Left ventricle myocardium inferior (tissue), 1 donor: ENCODE measurements around the gene TGFBRAP1. TPM values are rescaled to one million over a fixed set of nuclear protein-coding genes. Genes with fewer than 3 reads are reported as not detected.
A peak's percentile ranks its signal among the peaks of the same experiment; 100 is the strongest.

Experiments
- DNase-seq: peaks from one replicate; pipeline ENCODE4 v3.0.0-alpha.2; 2020
- H3K27ac ChIP-seq: fragments of 200-600 bp; replicated peaks from 2 replicates; pipeline ENCODE4 v1.8.0; 2021
- H3K27me3 ChIP-seq: fragments of 200-600 bp; 2 replicates; pipeline ENCODE4 v1.8.0; 2021; ENCODE audit warnings: low read depth
- H3K36me3 ChIP-seq: fragments of 200-600 bp; 2 replicates; pipeline ENCODE4 v1.8.0; 2021
- H3K4me1 ChIP-seq: fragments of 200-600 bp; 2 replicates; pipeline ENCODE4 v1.8.0; 2021
- H3K4me3 ChIP-seq: fragments of 200-600 bp; 2 replicates; pipeline ENCODE4 v1.8.0; 2021; ENCODE audit warnings: mild to moderate bottlenecking, moderate library complexity
- H3K9me3 ChIP-seq: fragments of 200-600 bp; replicated peaks from 2 replicates; pipeline ENCODE4 v1.8.0; 2021
- CTCF ChIP-seq: fragments of 200-600 bp; IDR thresholded peaks from 2 replicates; pipeline ENCODE4 v1.8.0; 2021; ENCODE audit warnings: antibody characterized with exemption, mild to moderate bottlenecking, borderline replicate concordance
- intact Hi-C: fragments of 100-400 bp; cut with micrococcal nuclease; formaldehyde crosslinking; loops from one replicate; pipeline ENCODE4 v1.11.0; 2022
- total RNA-seq: library from RNA; stranded (reverse); fragmentation: NEBNext Ultra II Directional; extraction: Animal tissue kit (Norgen Biotek cat#: 25700); gene quantifications from one replicate; pipeline ENCODE4 v1.2.1, GENCODE V29; 2021
- donor health status: DM: no; HTN: yes; CAD: no; lungs with severe emphysema.

TGFBRAP1 gene
- total RNA-seq, 1 donor from 2014 or later, result 9.7 TPM

DNA sequence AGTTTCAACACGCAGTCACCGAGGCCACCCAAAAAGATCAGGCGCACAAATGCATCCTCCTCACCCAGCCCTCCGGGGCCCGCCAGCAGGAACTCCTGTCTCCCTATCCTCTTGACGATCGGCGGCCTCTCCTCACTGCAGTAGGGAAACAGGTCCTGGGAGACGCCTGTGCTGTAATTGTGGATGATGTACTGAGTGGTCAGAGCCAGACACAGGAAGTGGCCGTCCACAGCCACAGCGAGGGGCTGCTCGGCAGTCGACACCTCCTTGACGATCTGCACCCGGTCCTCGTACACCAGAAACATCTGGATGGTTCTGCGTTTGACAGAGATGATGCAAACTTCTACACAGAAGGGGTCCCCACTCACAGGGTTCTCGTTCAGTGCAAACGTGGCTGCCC lies 22.0 kb downstream of the TGFBRAP1 start:
- no peak for DNase-seq
- TF ChIP-seq CTCF, result no peak

GRCh38 chr2:105307146-105307545 lies 22.4 kb downstream of the TGFBRAP1 start:
- Histone ChIP-seq H3K27ac (no peak overlapping the region), H3K4me3 (no peak overlapping the region), H3K27me3 (no peaks in the 10 kb centered on the region), H3K36me3 (peaks cover 14% of the 10 kb centered on the region), H3K9me3 (no peaks in the 10 kb centered on the region), H3K4me1 (peaks cover 12% of the 10 kb centered on the region)
- DNase-seq, result no peak
- TF ChIP-seq CTCF, result no peak
- intact Hi-C loops, result no loop called here

More for the DNA sequence above, 22.0 kb downstream of the TGFBRAP1 start:
- no peak overlapping the region for H3K27ac ChIP-seq
- no peak overlapping the region for H3K4me3 ChIP-seq
- peaks cover 12% of the 10 kb centered on the region for H3K4me1 ChIP-seq
- no peaks in the 10 kb centered on the region for H3K9me3 ChIP-seq
- H3K27me3 ChIP-seq, result no peaks in the 10 kb centered on the region
- H3K36me3 ChIP-seq, result peaks cover 14% of the 10 kb centered on the region
- intact Hi-C loops, result no loop called here

GRCh38 chr2:105301646-105302045 lies 27.9 kb downstream of the TGFBRAP1 start:
- no peak for TF ChIP-seq CTCF
- H3K36me3 ChIP-seq, result peaks cover 17% of the 10 kb centered on the region
- intact Hi-C loops, result no loop called here

DNA sequence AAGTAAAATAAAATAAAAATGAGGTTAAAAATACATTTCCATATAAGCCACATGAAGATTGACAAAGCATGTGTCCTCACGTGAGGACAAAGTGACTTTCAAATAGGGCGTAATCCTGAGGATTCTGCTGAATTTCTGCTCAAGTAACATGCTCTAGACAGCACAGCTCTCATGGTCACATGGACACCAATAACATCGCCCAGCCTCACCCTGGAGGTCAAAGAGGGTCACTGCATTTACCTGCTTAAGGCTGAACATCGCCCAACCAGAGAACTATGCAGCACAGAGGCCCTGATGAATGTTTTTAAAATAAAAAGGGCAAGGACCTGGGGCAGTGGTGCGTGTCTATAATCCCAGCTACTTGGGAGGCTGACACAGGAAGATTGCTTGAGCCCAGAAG lies 30.2 kb downstream of the TGFBRAP1 start:
- Histone ChIP-seq H3K9me3 (no peaks in the 10 kb centered on the region), H3K27me3 (no peaks in the 10 kb centered on the region), H3K36me3 (peaks cover 34% of the 10 kb centered on the region), H3K4me1 (peaks cover 15% of the 10 kb centered on the region), H3K27ac (no peak overlapping the region), H3K4me3 (no peak overlapping the region)
- DNase-seq, result no peak
- peak; percentile 8 for TF ChIP-seq CTCF
- intact Hi-C loops, result no loop called here

More at GRCh38 chr2:105301646-105302045, 27.9 kb downstream of the TGFBRAP1 start:
- Histone ChIP-seq H3K4me1 (no peaks in the 10 kb centered on the region), H3K9me3 (no peaks in the 10 kb centered on the region), H3K4me3 (no peak overlapping the region), H3K27ac (no peak overlapping the region), H3K27me3 (no peaks in the 10 kb centered on the region)
- no peak for DNase-seq

DNA sequence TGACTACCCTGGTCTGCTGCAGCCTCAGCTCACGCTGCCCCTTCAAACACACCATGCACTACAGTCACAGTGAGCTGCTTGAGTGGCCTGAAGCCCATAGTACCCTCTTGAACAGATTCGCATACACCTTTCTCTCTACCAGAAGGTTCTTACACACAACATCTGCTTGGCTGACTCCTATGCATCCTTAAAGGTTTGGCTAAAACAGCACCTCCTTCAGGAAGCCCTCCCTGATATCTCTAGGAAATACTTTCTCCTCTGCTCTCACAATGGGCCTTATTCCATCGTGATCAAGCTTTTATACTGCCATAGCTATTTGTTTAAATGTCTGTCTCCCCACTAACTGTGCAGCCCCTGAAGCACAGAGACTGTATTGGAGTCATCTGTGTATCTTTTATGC lies 31.5 kb downstream of the TGFBRAP1 start:
- TF ChIP-seq CTCF, result no peak

More for the DNA sequence above, 31.5 kb downstream of the TGFBRAP1 start:
- DNase-seq, result no peak
- H3K9me3 ChIP-seq, result no peaks in the 10 kb centered on the region
- no peak overlapping the region for H3K27ac ChIP-seq
- peaks cover 15% of the 10 kb centered on the region for H3K4me1 ChIP-seq
- peaks cover 34% of the 10 kb centered on the region for H3K36me3 ChIP-seq
- H3K4me3 ChIP-seq, result no peak overlapping the region
- intact Hi-C loops, result no loop called here
- no peaks in the 10 kb centered on the region for H3K27me3 ChIP-seq
